Subcutaneous adipose tissue (tissue), 4 donors: ENCODE measurements around the gene NKX1-1. TPM values are rescaled to one million over a fixed set of nuclear protein-coding genes. Genes with fewer than 3 reads are reported as not detected.

ENCODE experiments used
- total RNA-seq, 4 donors: library from RNA; depleted of rRNA; stranded (reverse); fragments of >200 nt; gene quantifications; one replicate each; pipeline ENCODE4 v1.1.0, GENCODE V29; 2016
- TF ChIP-seq, protein P1 (sequence below): fragments of 450-650 bp; IDR thresholded peaks from one replicate; pipeline ENCODE4 v1.5.1; 2016; ENCODE audit warnings: low read depth, mild to moderate bottlenecking, control low read depth, antibody characterized with exemption, moderate library complexity

The NKX1-1 gene
- total RNA-seq, 4 donors from 2014 or later = not detected

DNA sequence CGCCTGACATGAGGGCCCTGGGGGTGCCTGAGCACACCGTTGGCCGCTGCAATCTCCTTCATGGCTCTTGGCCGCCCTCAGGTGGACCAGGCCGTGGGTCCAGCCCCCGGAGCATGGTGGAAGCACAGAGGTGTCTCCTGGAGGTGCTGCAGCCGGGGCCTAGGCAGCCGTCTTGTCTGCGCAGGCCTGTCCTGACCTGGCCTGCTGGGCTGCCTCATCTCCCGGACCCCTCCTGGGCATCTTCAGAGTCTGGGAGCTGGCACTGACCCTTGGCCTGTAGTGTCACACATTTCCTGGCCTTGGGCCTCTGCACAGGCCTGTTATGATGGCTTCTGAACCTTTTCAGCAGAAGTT lies 38.3 kb downstream of the NKX1-1 start:
- TF ChIP-seq, protein P1, sequence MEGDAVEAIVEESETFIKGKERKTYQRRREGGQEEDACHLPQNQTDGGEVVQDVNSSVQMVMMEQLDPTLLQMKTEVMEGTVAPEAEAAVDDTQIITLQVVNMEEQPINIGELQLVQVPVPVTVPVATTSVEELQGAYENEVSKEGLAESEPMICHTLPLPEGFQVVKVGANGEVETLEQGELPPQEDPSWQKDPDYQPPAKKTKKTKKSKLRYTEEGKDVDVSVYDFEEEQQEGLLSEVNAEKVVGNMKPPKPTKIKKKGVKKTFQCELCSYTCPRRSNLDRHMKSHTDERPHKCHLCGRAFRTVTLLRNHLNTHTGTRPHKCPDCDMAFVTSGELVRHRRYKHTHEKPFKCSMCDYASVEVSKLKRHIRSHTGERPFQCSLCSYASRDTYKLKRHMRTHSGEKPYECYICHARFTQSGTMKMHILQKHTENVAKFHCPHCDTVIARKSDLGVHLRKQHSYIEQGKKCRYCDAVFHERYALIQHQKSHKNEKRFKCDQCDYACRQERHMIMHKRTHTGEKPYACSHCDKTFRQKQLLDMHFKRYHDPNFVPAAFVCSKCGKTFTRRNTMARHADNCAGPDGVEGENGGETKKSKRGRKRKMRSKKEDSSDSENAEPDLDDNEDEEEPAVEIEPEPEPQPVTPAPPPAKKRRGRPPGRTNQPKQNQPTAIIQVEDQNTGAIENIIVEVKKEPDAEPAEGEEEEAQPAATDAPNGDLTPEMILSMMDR = no peak

DNA sequence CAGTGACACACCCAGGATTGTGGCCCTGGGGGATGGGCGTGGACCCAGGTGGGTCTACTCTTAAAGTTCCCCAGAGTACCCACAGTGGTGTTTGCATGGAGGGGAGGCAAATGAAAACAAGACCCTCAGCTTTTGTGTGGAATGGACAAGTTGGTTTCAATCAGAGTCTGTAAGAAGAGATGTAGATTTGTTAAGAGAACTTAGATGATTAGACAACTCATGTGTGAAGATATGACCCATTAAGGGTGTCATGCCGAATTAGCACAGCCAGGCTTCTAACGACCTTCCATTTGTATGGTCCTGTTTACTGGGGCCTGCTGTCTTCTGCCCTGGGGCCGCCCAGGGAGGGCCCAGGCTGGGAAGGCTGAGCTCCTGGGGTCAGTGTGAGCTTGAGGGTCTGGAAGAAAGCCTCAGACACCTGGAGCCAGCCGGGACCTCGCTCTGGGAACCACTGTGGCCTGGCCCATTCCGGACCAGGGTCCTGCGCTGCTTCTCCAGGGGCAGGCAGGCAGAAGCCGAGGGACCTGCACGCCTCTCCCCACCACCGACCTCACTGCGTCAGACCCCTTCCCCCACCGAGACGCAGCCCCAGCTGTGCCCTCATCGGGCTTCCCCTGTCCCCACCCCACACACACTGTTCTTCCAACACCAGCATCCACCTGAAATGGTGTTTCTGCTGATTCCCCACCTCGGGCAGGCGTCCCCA lies 38.9 kb downstream of the NKX1-1 start:
- TF ChIP-seq, protein P1 = no peak

DNA sequence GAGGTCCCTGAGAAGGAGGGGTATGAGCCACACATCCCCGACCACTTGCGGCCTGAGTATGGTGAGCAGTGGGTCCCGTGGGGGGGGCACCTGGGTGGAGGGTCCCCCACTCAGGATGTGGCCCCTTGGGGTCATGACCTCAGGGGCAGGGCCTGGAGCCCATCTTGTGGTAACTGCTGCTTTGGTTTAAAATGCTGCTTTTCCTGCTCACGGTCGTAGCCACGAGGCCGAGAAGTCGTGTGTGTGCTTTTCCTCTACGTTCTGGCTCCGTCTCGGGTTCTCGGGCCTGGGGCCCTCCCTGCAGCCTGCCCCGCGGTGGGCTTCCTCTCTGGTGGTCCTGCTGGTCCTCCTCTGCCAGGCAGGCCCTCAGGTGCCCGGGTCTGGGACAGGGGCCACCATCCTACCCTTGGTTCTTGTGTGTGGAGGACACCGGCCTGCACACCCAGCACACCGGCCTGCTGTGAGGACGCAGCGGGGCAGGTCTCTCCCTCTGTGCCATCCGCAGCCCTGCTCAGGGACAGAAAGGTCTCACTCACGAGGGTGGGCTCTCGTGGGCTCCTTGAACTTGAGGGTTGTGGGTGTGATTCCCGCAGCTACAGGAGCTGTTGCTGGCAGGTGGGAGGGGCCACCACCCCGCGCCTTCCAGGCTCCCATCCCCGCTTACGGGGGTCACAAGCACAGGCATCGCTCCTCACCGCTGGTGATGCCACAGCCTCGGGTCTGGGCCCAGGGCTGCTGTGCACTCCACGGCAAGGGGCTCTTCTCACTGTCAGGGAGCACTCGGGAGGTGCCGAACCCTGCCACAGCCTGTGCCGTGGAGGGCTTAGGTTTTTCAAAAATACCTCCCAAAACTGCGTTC lies 39.6 kb downstream of the NKX1-1 start:
- TF ChIP-seq, protein P1 = no peak

DNA sequence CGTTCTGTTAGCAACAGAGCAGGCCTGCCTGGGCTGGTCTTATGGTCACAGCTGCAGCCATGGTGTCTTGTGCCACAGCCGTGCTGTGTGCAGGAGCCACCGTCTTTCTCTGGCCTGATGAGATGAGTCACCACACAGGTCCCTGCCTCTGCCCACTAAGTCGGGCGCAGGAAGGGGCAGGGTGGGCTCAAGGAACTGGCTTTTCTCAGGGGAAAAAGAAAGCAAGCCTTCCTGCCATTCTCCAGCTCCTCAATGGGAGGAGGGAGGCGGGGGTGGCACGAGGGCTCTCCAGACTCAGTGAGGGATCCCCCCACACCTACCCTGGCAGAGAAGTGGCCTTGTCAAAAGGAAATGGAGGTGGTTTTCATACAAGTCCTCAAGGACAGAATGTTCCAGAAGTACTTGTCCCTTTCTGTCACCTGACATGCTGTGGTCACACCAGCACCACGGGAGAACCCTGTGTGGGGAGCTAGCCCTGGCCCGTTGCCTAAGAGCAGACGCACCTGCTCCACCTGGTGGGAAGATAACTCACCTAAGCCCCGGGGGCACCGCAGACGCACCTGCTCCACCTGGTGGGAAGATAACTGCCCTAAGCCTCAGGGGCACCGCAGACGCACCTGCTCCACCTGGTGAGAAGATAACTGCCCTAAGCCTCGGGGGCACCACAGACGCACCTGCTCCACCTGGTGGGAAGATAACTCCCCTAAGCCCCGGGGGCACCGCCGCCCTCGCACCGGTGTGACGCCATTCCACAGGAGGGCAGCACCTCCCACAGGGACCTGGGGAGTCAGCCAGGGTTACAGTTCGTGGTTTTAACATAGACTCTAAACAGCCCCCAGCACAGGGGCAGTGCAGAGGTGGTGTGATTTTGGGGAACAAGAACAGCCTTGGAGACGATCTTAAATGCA lies 40.7 kb downstream of the NKX1-1 start:
- TF ChIP-seq, protein P1 = no peak

DNA sequence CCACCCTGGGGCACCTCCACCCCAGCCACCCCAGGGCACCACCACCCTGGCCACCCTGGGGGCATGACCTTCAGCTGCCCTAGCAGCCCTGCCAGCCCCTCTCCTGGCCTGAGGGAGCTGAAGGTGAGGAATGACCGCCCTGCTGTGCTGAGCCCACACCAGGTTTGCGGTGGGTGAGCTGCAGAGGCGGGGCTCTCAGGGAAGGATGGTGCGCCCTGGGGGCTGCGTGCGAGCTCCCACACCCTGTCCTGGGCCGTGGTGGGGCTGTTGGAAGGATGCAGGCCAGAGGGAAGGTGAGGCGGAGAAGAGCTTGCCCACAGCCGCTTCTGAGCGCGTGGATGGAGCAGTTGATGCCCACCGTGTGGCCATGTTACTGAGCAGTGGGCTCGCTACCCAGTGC lies 41.5 kb downstream of the NKX1-1 start:
- TF ChIP-seq, protein P1 = no peak

DNA sequence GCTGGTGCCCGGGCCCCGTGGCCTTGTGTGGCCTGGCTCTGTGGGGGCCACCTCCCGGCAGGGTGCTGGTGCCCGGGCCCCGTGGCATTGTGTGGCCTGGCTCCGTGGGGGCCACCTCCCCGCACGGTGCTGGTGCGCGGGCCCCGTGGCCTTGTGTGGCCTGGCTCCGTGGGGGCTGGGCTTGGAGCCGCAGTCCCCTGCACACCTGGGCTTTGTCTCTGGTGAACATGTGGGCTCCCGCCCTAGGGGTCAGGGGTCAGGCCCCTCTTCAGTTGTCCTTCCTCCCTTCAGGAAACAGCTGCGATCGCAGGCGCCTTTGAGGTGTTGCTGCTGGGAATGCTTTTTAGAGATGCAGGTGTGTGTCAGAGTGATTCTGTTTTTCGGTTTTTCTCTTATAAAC lies 42.0 kb downstream of the NKX1-1 start:
- TF ChIP-seq, protein P1 = no peak
